PFSK-1 (cell line): ENCODE results near the gene C1QTNF12.

Experiments
- FOXP2 ChIP-seq: optimal IDR thresholded peaks from 2 replicates; pipeline ENCODE3; 2011; ENCODE audit warnings: borderline replicate concordance, control low read depth, inconsistent platforms; ENCODE audit not compliant: insufficient read depth; ENCODE audit errors: extremely low read length, extremely low read depth
- POLR2AphosphoS5 ChIP-seq: IDR thresholded peaks from 2 replicates; pipeline ENCODE4 v1.6.1; 2012; ENCODE audit warnings: low read depth, mild to moderate bottlenecking, control low read depth, low read length, moderate library complexity
- SIN3A ChIP-seq: IDR thresholded peaks from 2 replicates; pipeline ENCODE4 v1.6.1; 2012; ENCODE audit warnings: mild to moderate bottlenecking, low read length, moderate library complexity, borderline replicate concordance; ENCODE audit not compliant: insufficient read depth
- TAF1 ChIP-seq: IDR thresholded peaks from 2 replicates; pipeline ENCODE4 v1.6.1; 2012; ENCODE audit warnings: low read length, control low read depth, borderline replicate concordance; ENCODE audit not compliant: insufficient read depth
- TF ChIP-seq, protein P1 (sequence below), 2 experiments: IDR thresholded peaks; 2 replicates each; pipeline versions ENCODE4 v1.6.1 to v1.8.0; 2011 to 2012; ENCODE audit warnings: low read depth in 2 of 2, low read length in 2 of 2, control low read depth in 1 of 2, inconsistent platforms in 1 of 2, mild to moderate bottlenecking in 1 of 2, moderate library complexity in 1 of 2; ENCODE audit not compliant: insufficient read depth in 1 of 2

C1QTNF12 gene

DNA sequence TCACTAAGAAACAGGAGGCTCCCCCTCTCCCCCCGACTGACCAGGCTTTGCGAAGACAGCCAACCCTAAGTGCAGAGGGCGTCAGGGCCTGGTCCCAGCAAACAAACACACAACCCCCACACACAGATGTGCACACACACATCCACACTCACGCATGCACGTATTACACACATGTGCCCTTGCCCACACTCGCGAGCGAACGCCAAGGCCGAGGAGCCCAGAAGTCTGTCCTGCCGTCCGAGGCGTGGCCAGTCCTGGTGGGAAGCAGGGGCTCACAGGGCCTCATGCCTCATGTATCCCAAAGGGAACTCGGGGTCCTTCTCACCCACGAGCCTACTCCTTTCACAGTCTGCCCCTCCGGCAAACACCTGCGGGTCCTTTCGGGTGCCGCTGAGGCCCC is 16.8 kb downstream of the C1QTNF12 start:
- TF ChIP-seq FOXP2 (no peak), TAF1 (no peak), SIN3A (no peak), POLR2AphosphoS5 (no peak)
- TF ChIP-seq, protein P1, sequence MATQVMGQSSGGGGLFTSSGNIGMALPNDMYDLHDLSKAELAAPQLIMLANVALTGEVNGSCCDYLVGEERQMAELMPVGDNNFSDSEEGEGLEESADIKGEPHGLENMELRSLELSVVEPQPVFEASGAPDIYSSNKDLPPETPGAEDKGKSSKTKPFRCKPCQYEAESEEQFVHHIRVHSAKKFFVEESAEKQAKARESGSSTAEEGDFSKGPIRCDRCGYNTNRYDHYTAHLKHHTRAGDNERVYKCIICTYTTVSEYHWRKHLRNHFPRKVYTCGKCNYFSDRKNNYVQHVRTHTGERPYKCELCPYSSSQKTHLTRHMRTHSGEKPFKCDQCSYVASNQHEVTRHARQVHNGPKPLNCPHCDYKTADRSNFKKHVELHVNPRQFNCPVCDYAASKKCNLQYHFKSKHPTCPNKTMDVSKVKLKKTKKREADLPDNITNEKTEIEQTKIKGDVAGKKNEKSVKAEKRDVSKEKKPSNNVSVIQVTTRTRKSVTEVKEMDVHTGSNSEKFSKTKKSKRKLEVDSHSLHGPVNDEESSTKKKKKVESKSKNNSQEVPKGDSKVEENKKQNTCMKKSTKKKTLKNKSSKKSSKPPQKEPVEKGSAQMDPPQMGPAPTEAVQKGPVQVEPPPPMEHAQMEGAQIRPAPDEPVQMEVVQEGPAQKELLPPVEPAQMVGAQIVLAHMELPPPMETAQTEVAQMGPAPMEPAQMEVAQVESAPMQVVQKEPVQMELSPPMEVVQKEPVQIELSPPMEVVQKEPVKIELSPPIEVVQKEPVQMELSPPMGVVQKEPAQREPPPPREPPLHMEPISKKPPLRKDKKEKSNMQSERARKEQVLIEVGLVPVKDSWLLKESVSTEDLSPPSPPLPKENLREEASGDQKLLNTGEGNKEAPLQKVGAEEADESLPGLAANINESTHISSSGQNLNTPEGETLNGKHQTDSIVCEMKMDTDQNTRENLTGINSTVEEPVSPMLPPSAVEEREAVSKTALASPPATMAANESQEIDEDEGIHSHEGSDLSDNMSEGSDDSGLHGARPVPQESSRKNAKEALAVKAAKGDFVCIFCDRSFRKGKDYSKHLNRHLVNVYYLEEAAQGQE (IDR thresholded peaks at IDR 0.05; ENCODE audit: insufficient read depth in 1 of 2, low read depth in 2 of 2, low read length in 2 of 2), result no peak

DNA sequence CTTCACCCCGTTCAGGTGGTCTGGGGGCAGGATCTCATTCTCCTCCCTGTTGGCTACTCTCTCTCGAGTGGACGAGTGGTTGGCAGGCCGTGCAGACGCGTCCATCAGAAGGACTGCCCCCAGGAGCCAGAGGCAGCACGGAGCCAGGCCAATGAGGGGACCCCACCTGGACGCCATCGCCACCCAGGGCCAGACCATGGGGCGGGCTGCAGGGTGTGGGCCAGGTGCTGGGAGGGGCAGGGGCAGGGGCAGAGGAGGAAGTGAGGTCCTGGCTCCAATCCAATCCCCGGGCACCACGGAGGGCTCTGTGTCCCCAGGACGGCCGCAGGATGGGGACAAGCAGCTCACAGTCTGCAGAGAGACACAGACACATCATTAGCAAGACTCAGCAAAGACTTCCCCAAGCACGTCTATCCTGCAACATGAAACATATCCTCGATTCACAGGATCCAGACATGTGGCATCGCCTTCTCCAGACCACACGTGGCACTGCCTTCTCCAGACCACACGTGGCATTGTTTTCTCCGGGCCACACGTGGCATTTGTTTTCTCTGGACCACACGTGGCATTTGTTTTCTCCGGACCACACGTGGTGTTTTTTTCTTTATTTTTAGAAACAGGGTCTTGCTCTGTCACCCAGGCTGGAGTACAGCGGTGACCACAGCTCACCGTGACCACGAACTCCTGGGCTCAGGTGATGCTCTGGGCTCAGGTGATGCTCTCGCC is 17.8 kb downstream of the C1QTNF12 start:
- no peak for TF ChIP-seq POLR2AphosphoS5
- TF ChIP-seq, protein P1 (IDR thresholded peaks at IDR 0.05; ENCODE audit: insufficient read depth in 1 of 2, low read depth in 2 of 2, low read length in 2 of 2), result no peak
- no peak for TF ChIP-seq FOXP2
- no peak for TF ChIP-seq SIN3A
- TF ChIP-seq TAF1, result no peak

DNA sequence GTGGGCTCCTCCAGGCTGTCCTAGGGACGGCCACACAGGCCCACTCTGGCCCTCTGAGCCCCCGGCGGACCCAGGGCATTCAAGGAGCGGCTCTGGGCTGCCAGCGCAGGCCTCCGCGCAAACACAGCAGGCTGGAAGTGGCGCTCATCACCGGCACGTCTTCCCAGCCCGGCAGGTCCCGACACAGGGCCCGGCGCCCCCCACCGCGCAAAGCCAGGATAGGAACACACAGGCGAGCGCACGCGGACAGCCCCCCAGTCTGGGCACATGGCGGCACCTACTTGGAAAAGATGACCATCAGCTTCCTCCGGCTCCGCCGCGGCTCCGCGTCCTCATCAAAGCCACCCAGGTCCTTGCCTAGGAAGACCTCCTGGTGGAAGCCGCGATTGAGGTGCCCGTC is 18.3 kb downstream of the C1QTNF12 start:
- TF ChIP-seq, protein P1 (IDR thresholded peaks at IDR 0.05; ENCODE audit: insufficient read depth in 1 of 2, low read depth in 2 of 2, low read length in 2 of 2), result no peak
- TF ChIP-seq FOXP2 (no peak), POLR2AphosphoS5 (no peak), SIN3A (no peak), TAF1 (no peak)

GRCh38 chr1:1227386-1227785 is 19.1 kb downstream of the C1QTNF12 start:
- TF ChIP-seq POLR2AphosphoS5, result no peak
- no peak for TF ChIP-seq TAF1
- no peak for TF ChIP-seq SIN3A
- TF ChIP-seq, protein P1 (IDR thresholded peaks at IDR 0.05; ENCODE audit: insufficient read depth in 1 of 2, low read depth in 2 of 2, low read length in 2 of 2), result no peak
- TF ChIP-seq FOXP2, result no peak
